IPS-15b (cell line): ENCODE data around the gene GALNT7.

Experiments used
- H3K27me3 ChIP-seq: one replicate; pipeline ENCODE4 v1.6.1; 2013; ENCODE audit warnings: low read length; ENCODE audit not compliant: control insufficient read depth, insufficient read depth
- H3K36me3 ChIP-seq: one replicate; pipeline ENCODE4 v1.6.1; 2013; ENCODE audit warnings: low read length; ENCODE audit not compliant: control insufficient read depth, insufficient read depth
- H3K4me1 ChIP-seq: one replicate; pipeline ENCODE4 v1.6.1; 2013; ENCODE audit warnings: mild to moderate bottlenecking, low read length; ENCODE audit not compliant: control insufficient read depth, insufficient read depth
- H3K4me3 ChIP-seq: one replicate; pipeline ENCODE4 v1.5.1; 2013; ENCODE audit warnings: low read depth, low read length
- H3K9ac ChIP-seq: one replicate; pipeline ENCODE4 v1.6.1; 2013; ENCODE audit warnings: low read depth, mild to moderate bottlenecking, low read length
- H3K9me3 ChIP-seq: one replicate; pipeline ENCODE4 v1.6.1; 2013; ENCODE audit warnings: mild to moderate bottlenecking, low read length; ENCODE audit not compliant: control insufficient read depth, insufficient read depth

GALNT7 gene

DNA sequence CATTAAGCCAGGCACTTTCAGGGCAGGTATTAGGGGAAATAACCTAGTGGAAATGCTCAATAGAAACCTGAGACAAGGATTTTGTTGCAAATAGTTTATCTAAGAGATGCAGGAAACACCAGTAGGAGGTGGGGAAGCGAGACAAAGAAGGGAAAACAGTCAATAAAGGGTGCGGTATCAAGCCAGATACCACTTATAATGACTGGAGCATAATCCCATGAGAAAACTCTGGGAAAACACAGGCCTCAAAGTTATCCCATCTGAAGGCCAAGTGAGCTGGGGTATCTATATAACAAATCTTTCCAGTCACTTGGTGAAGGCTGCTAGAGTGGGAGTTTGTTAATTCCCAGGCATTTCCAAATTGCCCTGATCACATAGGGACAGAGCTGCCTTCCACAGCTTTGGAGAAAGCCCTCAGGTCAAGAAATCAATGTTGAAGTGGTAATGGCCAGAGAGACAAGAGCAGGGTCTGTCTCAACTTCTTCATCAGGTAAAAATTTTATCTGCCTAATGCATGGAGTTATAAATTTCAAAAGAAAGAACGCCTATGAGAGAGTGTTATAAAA, 175.3 kb downstream of the GALNT7 start:
- no peak overlapping the region for H3K4me3 ChIP-seq
- H3K36me3 ChIP-seq = no peaks in the 10 kb centered on the region
- H3K27me3 ChIP-seq = no peaks in the 10 kb centered on the region
- H3K9ac ChIP-seq = no peak overlapping the region
- H3K9me3 ChIP-seq = no peaks in the 10 kb centered on the region
- H3K4me1 ChIP-seq = peaks cover 10% of the 10 kb centered on the region

DNA sequence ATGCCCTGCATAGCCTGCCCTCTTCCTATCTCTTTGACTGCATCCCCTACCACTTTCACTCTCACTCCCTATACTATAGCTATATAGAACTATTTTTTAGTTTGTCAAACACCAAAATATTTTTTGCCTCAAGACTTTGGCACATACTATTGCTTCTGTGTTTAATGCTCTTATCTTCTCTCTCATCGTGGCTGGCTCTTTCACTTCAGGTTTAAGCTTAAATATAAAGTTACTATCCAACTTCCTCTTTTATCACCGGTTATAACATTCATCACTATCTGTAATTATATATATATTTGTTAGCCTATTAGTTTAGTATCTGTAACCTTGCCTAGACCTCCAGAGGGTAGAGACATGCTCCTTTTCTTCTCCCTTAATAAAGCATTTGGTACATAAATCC, 177.0 kb downstream of the GALNT7 start:
- H3K9me3 ChIP-seq = no peaks in the 10 kb centered on the region
- no peaks in the 10 kb centered on the region for H3K27me3 ChIP-seq
- H3K9ac ChIP-seq = no peak overlapping the region
- H3K36me3 ChIP-seq = no peaks in the 10 kb centered on the region
- H3K4me3 ChIP-seq = no peak overlapping the region
- peaks cover 10% of the 10 kb centered on the region for H3K4me1 ChIP-seq

DNA sequence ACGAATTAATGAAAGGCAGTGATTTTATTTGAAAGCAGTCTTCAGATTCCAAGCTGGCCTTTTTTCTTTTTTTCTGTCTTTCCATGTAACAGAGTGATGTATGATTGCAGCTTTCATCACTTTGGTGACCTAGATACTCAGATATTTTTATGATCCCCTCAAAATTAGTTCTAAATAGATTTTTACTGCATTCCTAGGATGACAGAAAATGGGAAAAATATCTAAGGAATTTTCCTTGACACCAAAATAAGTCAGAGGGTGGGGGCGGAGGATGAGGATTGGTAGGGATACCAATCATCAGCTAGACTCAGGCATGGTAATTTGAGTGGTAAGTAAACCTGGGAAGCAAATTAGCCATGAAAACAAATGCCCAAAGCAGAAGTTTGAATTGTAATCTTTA, 177.5 kb downstream of the GALNT7 start:
- peaks cover 10% of the 10 kb centered on the region for H3K4me1 ChIP-seq
- H3K9ac ChIP-seq = no peak overlapping the region
- H3K9me3 ChIP-seq = no peaks in the 10 kb centered on the region
- no peak overlapping the region for H3K4me3 ChIP-seq
- H3K27me3 ChIP-seq = no peaks in the 10 kb centered on the region
- H3K36me3 ChIP-seq = no peaks in the 10 kb centered on the region

DNA sequence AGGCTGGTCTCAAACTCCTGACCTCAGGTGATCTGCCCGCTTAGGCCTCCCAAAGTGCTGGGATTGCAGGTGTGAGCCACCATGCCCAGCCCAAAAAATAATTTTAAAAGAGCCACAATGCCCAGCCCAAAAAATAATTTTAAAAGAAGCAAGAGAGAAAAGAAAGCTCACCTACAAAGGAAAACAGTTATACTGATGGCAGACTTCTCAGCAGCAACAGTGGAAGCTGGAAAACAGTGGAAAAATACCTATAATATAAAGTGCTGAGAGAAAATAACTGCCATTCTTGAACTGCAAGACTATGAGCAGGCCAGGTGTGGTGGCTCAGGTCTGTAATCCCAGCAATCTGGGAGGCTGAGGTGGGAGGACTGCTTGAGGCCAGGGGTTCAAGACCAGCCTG, 178.9 kb downstream of the GALNT7 start:
- Histone ChIP-seq H3K9ac (no peak overlapping the region), H3K9me3 (no peaks in the 10 kb centered on the region), H3K4me1 (peaks cover 10% of the 10 kb centered on the region), H3K27me3 (no peaks in the 10 kb centered on the region), H3K4me3 (no peak overlapping the region), H3K36me3 (no peaks in the 10 kb centered on the region)

DNA sequence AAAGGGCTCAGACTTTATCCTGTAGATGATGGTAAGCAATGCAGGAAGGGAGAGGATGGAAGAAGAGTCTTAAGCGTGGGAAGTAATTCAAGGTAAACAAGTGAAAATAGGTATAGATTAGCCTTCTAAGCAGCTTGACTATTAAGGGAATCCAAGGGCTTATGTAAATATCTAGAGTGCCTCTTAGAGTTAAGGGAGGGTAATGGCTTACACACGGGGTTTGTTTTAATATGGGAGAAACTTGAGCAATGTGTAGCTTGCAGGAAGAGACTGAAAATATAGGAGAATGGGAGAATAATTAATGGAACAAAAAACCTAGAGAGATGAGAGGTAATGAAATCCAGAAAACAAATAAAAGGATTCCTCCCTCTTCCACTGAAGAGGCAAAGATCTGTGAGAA, 189.3 kb downstream of the GALNT7 start:
- Histone ChIP-seq H3K9me3 (no peaks in the 10 kb centered on the region), H3K4me1 (peaks cover 2% of the 10 kb centered on the region), H3K27me3 (no peaks in the 10 kb centered on the region), H3K36me3 (no peaks in the 10 kb centered on the region), H3K4me3 (no peak overlapping the region), H3K9ac (no peak overlapping the region)

DNA sequence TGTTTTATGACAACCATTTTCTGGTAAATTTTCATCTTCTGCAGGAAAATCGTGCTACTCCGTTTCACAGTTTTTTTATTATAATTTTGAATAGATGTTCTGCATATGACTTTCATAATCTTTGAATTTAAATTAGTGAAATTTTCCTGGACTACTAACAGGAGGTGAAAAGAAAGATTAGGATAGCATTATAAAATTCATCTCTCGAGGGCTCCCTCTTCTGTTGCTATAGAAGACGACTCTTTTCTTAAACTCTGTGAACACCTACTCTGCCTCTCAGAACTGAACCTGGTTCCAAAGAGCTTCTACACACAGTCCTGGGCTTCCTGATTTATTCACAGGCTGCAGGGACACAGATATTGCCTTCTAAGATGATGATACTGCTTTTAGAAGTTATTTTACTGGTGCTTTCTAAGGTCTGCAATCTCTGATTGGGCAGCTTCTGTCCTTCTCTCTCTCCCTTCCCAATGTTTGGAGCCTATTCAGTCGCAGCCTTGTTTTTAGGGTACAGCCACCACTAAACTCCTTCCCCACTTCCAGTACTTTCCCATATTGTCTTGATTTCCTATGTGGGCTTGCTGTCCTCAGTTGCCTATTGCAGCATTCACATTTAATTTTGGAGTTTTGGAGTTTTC, 192.1 kb downstream of the GALNT7 start:
- Histone ChIP-seq H3K4me1 (peaks cover 2% of the 10 kb centered on the region), H3K27me3 (no peaks in the 10 kb centered on the region), H3K36me3 (no peaks in the 10 kb centered on the region), H3K9me3 (no peaks in the 10 kb centered on the region), H3K9ac (no peak overlapping the region), H3K4me3 (no peak overlapping the region)

DNA sequence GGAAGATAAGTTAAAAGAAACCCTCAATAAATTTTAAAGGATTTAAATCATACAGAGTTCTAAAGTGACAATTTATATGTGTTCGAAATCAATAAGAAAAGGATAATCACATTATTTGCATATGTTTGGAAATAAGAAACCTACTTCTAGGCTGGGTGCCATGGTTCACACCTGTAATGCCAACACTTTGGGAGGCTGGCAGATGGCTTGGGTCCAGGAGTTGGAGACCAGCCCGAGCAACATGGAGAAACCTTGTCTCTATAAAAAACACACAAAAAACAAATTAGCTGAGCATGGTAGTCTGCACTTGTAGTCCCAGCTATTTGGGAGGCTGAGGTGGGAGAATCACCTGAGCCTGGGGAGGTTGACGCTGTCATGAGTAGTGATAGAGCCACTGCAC, 194.1 kb downstream of the GALNT7 start:
- H3K27me3 ChIP-seq = no peaks in the 10 kb centered on the region
- H3K36me3 ChIP-seq = no peaks in the 10 kb centered on the region
- H3K9ac ChIP-seq = no peak overlapping the region
- H3K4me3 ChIP-seq = no peak overlapping the region
- H3K9me3 ChIP-seq = no peaks in the 10 kb centered on the region
- H3K4me1 ChIP-seq = peaks cover 2% of the 10 kb centered on the region

DNA sequence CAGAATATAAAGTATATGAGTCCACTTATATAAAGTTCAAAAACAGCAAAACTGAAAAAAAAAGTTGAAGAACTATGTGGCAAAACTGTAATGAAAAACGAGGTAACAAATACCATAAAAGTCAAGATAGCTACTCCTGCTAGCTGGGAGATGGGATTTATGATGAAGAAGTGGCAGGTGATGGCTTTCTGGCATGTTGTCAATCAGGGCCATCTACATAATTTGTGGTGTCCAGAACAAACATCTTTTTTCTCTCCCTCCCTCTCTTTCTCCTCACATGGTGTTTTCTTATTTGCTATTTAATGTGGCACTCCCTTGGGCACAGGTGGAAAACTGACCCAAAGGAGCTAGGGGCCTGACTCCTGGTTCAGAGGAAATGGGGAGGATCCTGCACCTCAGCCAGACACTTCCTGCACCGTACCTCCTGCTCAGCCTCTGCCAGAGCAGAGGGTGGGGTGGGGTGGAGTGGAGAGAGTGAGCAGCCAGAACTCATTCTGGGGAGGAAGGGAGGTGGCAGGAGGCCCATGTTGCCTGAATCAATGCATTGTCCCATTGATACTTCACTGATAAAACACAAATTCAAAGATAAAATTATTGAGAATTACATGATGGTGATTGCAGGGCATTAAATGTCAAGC, 196.9 kb downstream of the GALNT7 start:
- Histone ChIP-seq H3K4me1 (peaks cover 2% of the 10 kb centered on the region), H3K9me3 (no peaks in the 10 kb centered on the region), H3K9ac (no peak overlapping the region), H3K4me3 (no peak overlapping the region), H3K27me3 (no peaks in the 10 kb centered on the region), H3K36me3 (no peaks in the 10 kb centered on the region)

DNA sequence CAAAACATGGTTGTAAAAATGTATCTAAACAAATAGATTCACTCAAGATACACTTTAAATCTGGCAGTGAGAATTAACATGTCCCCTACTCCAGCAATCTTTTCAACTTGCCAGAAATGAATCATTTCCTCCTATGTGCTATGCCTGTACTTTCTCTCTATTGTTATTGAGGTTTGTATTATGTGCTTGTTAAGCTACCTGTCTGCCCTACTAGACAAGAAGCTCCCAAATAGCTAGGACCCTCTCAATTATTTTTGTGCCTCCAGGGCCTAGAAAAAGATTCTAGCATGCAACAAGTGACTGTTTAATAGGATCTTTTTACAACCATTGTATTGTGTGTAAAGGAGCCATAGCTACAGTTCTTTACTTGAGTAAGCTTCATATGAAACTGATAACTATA, 198.7 kb downstream of the GALNT7 start:
- Histone ChIP-seq H3K9ac (no peak overlapping the region), H3K9me3 (no peaks in the 10 kb centered on the region), H3K4me1 (no peaks in the 10 kb centered on the region), H3K27me3 (no peaks in the 10 kb centered on the region), H3K4me3 (no peak overlapping the region), H3K36me3 (no peaks in the 10 kb centered on the region)

DNA sequence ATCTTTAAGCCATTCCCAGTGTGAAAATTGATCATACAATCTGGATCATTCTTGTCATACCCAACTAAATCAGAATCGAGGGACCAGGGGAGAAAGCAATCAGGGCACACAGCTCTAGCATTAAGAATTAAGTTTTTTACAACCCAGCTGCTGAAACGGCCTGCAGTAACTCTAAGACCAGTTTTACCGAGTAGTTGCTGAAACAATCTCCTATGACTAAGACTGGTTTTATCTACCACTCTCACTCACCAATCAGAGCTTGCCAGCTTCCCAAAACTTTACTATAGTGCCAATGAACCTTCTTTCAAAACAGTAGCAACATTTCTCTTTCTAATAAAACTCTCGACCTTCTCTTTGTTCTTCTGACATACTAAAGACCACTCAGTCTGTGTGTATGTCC, 199.3 kb downstream of the GALNT7 start:
- H3K9ac ChIP-seq = no peak overlapping the region
- H3K36me3 ChIP-seq = no peaks in the 10 kb centered on the region
- no peaks in the 10 kb centered on the region for H3K9me3 ChIP-seq
- H3K27me3 ChIP-seq = peaks cover 3% of the 10 kb centered on the region
- H3K4me1 ChIP-seq = no peaks in the 10 kb centered on the region
- H3K4me3 ChIP-seq = no peak overlapping the region

DNA sequence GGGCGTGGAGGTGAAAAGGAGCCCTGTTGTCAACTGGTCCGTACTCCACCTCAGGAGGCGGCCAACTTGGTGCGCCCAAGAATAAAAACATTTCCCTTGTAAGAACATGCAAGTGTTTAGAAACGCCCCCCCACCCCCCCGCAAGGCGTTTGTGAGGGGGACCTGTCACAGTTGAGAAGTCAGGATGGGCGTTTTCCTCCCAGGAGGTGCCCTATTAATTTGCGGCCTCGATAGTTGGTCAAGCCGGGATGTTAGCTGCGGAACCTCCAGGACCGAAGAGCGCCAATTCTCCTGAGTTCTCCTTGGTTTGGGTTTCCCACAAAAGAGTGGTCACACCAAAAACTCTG, 201.5 kb downstream of the GALNT7 start:
- H3K36me3 ChIP-seq = no peaks in the 10 kb centered on the region
- no peaks in the 10 kb centered on the region for H3K9me3 ChIP-seq
- peaks cover 6% of the 10 kb centered on the region for H3K27me3 ChIP-seq
- H3K9ac ChIP-seq = no peak overlapping the region
- H3K4me1 ChIP-seq = no peaks in the 10 kb centered on the region
- H3K4me3 ChIP-seq = peak overlapping the region; percentile 95

DNA sequence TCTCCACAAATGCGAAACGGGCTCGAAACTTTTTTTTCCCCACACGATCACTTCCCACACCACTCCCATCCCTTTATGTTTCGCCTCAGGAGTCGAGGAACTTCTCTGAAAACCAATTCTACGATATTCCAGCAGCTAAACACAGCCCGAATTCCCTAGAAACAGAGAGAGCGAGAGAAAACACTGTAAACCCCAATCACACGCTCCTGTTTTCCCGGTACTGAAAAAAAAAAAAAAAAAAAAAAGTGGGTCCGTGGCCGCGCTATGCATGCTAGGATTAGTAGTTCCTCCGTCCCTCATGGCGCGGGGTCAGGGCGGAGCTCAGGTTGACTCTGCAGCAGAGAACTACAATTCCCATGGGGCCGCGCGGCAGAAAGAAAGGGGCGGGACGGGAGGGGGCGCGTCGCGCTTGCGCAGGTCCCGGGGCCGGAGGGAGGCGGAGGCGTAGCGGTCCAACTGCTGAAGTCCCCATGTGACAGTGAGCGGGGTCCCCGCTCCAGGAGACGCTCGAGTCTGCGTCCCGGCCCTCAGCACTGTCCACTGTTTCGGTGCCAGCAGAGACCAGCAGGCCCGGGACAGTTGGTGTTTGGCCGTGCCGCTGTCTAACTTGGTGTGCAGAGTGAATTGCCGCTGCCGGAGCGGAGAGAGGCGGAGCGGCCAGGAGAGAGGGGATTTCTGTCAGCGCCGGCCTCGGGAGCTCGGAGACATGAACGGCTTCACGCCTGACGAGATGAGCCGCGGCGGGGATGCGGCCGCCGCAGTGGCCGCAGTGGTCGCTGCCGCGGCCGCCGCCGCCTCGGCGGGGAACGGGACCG, 202.1 kb downstream of the GALNT7 start, which contains the start of gene SAP30:
Gene SAP30 (plus strand): TSS at position 478 of the 815 bp plus-strand sequence. CDS start 229 bp downstream, at position 707.
- Histone ChIP-seq H3K9me3 (no peaks in the 10 kb centered on the region), H3K36me3 (no peaks in the 10 kb centered on the region), H3K4me3 (peak within 1 kb of the TSS; percentile 95), H3K9ac (peak within 1 kb of the TSS; percentile 30), H3K27me3 (peaks cover 6% of the 10 kb centered on the region), H3K4me1 (no peaks in the 10 kb centered on the region)
